GM21360 (cell line): ENCODE results near the gene MAPKAPK2.

Experiments
- ATAC-seq: cut with Tn5 transposase; IDR thresholded peaks from one replicate; pipeline ENCODE4 v1.9.1; 2021; ENCODE audit warnings: mild to moderate bottlenecking, moderate library complexity; ENCODE audit not compliant: unreplicated experiment

Gene MAPKAPK2

GRCh38 chr1:206682111-206682510 lies 2.6 kb upstream of the MAPKAPK2 start:
- no peak for ATAC-seq

DNA sequence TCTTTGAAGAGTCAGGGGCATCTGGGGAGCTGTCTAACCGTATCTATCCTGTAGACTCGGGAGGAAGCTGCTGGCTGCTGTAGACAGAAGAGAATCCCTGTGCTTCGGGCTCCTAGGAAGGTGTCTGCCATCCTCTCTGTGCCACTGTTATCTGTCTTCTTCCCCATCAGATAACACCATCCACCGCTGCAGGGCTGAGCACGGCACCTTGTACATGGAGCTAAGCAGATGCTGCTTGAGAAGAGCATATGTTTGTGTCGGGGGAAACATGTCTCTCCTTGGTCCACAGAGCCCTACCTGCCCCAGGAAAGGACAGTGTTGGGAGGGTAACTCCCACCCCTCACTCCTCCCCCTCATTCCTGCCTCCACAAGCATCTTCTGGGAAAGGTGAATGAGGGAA lies 1.4 kb upstream of the MAPKAPK2 start:
- ATAC-seq: no peak

- no peak for ATAC-seq
Observed at GRCh38 chr1:206684003-206684402, 702 bp upstream of the MAPKAPK2 start.

DNA sequence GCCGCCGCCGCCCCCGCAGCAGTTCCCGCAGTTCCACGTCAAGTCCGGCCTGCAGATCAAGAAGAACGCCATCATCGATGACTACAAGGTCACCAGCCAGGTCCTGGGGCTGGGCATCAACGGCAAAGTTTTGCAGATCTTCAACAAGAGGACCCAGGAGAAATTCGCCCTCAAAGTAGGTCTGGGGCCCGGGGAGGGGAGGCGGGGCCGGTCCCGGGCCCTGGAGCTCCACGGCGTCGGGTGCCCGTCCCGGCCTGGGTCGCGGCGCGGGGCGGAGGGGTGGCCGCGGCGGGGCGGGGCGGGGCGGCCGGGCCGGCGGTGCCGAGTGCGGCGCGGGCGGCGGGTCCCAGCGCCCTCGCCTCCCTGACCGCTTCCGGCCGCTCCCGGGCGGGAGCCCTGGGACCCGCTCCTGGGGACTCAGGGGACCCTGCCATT lies 646 bp downstream of the MAPKAPK2 start:
- ATAC-seq: no peak

GRCh38 chr1:206685769-206686477 lies 1.2 kb downstream of the MAPKAPK2 start:
- ATAC-seq: no peak

GRCh38 chr1:206686478-206687249 lies 2.0 kb downstream of the MAPKAPK2 start:
- no peak for ATAC-seq

DNA sequence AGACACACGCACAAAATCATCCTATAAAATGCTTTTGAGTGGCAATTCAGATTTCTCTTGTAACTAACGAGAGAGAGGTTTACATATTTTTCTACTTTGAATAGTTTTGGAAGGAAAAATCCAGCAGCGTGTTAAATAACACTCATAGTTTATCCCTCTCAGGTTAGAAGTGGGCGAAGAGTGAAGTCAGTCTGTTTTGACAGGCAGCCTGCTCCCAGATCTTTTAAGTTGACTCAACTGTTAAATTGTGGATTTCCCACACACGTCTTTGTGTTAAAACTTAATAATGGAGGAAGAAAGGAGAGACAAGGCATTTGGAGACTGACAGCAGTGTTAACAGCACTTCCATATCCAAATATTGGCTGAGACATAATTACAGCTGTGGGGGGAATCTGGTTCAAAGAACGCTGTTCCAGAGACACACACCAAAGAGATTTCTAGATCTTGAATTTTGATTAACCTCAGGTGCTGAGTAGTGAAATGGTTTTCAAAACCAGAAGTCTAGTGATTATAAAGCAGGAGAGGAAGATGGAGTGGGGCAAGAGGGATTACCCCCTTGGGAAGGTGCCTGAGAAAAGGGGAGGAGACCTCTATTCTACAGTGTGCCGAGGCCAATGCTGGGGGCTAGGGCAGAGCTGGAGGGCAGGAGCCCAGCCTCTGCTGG lies 2.7 kb downstream of the MAPKAPK2 start:
- ATAC-seq: no peak

- ATAC-seq: no peak
Observed at GRCh38 chr1:206687915-206688442, 3.3 kb downstream of the MAPKAPK2 start.

DNA sequence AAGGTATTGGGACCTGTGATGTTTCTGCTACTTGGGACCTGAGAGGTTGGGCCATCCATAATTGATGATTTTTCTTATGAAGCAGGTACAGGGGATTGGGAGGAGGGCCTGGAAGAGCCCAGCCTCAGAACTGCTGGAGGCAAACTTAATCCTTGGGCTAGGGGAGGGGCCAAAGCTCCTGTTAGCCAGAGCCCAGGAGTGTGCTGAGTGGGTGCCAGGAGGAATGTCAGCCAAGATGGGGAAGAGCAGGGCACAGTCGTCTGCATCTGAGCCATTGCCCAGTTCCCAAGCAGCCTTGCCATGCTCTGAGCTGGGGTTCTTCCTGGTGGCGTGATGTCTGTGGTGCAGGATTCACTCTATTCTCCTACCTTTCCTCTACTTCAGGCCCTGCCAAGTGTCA lies 5.8 kb downstream of the MAPKAPK2 start:
- no peak for ATAC-seq

DNA sequence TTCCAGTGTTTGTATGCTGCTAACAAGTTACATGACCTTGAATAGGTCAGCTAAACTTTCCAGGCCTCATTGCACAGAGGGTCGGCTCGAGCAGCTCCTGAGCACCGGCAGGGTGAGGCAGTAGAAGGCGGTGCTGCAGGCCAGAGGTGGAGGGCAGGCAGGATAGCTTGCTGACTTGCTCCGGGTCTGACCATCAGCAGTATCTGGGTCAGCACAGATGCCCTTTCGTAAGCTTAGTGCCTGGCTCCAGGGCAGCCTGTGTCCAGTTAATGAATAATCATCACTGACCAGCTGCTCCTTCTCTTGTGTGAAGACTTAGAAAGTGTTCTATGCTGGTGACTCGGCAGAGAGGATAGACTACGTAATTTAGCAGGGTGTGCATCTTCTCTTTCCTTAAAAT lies 6.9 kb downstream of the MAPKAPK2 start:
- no peak for ATAC-seq

- ATAC-seq: no peak
Observed at GRCh38 chr1:206693029-206693428, 8.3 kb downstream of the MAPKAPK2 start.

- no peak for ATAC-seq
Observed at GRCh38 chr1:206693592-206693991, 8.9 kb downstream of the MAPKAPK2 start.

DNA sequence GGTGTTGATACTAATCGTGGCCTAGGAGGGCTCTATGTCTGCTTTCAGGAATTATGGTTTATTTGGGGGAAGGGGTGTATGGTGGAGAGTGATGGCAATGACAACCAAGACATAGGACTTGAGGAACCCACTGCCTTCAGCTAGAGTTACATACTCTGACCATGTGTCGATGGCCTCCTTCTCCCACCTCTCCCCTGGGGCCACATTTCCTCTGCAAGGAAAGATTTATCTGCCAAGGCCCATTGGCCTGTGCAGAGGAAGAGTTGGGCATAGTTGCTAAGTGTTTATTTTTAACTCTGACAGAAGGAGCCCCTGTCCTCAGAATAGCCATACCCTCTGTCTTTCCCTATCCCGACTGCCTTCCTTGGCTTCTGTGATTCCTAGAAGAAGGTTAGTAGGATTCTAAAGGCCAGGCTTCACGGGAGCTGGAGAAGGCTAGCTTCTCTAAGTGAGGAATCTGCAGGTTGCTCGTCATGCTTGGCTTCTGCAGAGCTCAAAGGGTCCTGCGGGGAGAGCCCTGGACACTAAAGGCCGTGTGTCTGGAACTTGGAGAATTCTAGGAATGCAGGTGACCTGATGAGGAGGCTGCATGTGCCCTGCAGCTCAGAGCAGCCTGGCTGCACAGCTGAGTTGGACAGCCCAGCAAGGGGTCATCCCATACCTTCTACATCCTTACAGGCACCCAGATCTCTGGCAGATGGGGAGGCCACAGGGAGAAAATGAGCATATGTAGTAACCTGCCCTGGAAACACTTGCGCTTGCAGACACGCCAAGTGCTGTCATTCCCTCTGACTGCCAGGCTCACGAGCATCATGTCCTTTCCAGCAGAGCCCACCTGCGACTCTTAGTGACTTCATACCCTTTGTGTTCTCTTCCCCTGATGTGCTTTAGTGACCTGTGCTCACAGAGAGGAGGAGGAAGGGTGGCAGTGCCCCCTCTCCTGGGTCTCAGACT lies 9.7 kb downstream of the MAPKAPK2 start:
- no peak for ATAC-seq

DNA sequence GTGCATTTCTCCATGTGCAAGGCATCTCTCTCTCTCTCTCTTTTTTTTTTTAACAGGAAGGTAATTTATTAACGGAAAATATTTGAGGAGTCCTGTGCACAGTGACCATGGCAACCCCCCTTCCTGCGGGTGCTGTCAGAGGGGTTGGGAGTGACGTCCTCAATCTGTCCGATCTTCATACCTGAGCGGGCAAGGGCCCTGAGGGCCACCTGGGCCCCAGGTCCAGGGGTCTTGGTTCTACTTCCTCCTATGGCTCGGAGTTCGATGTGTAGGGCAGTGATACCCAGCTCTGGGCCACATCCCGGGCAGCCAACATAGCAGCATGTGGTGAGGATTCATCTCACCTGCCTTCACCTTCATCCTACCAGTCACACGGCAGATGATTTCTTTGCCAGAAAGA lies 11.0 kb downstream of the MAPKAPK2 start:
- ATAC-seq: no peak

DNA sequence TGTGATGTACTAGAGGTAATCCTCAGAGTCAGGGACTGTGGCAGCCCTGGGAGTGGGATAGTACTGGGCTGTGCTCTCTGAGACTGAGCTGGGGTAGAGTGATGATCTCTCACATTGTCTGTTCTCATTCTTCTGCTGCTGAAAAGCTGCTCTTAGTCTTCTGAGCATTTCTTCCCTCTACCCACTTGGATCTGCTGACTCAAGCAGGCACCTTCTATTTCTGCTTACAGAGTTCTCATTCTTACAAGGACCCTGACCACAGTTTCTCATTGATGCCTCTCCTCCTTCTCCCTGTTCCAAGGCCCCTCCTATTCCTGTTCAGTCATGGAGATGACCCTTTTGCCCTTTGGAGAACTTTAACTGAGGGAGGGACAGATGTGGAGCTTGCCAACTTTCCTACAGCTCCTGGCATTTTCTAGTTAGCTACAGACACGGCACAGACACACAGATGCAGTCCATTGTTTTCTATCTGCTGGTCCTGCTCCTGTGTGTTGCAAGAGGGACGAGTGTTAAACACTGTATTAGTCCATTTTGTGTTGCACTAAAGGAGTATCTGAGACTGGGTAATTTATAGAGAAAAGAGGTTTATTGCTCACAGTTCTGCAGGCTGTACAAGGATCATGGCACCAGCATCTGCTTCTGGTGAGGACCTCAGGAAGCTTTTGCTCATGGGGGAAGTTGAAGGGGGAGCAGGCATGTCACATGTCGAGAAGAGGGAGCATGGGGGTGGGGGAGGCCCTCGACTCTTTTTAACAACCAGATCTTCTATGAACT lies 12.3 kb downstream of the MAPKAPK2 start:
- no peak for ATAC-seq

GRCh38 chr1:206698011-206698410 lies 13.3 kb downstream of the MAPKAPK2 start:
- no peak for ATAC-seq

GRCh38 chr1:206699000-206699586 lies 14.4 kb downstream of the MAPKAPK2 start:
- ATAC-seq: no peak

GRCh38 chr1:206699626-206700025 lies 14.9 kb downstream of the MAPKAPK2 start:
- ATAC-seq: no peak

- no peak for ATAC-seq
Observed at GRCh38 chr1:206700445-206701036, 15.8 kb downstream of the MAPKAPK2 start.
